DOHH2 (cell line): ENCODE data around the gene DCLRE1B.

ENCODE experiments used
- CTCF ChIP-seq: fragments of 200-600 bp; sonication (generic); IDR thresholded peaks from one replicate; pipeline ENCODE4 v1.5.1; 2014; ENCODE audit warnings: antibody characterized with exemption, mild to moderate bottlenecking, low read depth, low read length; ENCODE audit not compliant: poor library complexity, severe bottlenecking
- EZH2phosphoT487 ChIP-seq: fragments of 200-600 bp; sonication (generic); IDR thresholded peaks from 2 replicates; pipeline ENCODE4 v1.6.1; 2017; ENCODE audit warnings: borderline replicate concordance, mild to moderate bottlenecking, antibody characterized with exemption, low read length, moderate library complexity, mixed read lengths

- no peak for TF ChIP-seq CTCF
- no peak for TF ChIP-seq EZH2phosphoT487
These were observed 13.4 kb upstream of the DCLRE1B start for GRCh38 chr1:113891631-113892220.
